Measurements from ENCODE around the gene SLC7A10.
"Not testable (repeated sequence)": the region's sequence is repeated elsewhere in the genome, so short reads cannot be mapped to it uniquely, and the experiment has no call there.

Gene SLC7A10

GRCh38 chr19:33236696-33237390 is 11.2 kb upstream of the SLC7A10 start:
- DNase-seq = no peak

- DNase-seq = no peak
These were observed 10.3 kb upstream of the SLC7A10 start for GRCh38 chr19:33235996-33236350.

DNA sequence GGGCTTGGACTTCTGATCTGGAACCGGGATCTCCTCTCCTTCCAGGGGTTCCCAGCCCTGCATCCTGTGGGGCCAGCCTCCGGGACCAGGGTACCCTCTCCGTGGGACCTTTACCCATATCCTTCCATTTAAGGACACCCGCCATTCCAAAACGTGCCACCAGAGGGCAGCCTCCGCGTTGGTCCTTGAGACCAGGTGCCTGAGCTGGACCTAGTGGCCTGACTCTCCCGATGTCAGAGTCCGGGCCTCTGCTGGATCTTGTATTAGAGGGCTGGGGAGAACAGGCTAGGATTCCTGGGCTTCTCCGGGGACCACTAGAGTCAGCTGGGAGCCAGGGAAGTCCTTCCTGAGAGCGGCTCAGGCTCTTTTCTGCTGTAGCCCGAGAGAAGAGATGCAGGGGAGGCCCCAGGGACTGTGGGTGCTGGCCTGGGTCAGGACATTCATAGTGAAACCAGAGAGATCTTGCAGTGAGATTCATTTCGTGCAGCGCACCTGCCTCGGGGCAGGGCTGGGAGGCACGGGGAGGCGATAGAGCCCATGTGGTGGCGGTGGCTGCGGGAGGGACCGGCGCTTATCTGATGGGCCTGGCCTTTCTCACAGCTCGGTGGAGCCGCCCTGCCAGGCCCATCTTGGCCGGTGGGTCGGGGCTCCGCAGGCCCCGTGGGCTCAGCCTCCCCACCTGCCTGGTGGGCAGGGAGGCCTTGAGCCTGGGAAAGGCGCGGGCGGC is 9.8 kb upstream of the SLC7A10 start:
- peak; percentile 63 for DNase-seq

DNA sequence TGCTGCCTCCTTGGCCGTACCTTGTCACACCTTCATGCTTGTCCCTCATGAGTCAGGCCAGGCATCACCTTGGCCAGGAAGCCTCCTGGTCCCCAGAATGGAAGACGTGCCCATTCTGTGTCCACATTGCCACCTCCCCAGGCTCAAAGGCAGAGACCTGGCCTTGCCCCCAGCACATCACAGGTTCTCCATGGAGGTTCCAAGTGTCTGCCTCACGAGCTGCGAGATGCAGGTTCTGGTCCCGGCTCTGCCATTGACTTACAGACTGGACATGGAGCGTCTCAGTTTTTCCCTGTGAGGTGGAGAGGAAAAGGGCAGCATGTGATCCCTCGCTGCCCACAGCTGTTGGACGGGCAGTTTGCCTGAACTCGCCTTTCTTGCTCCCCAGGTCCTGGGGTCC is 9.1 kb upstream of the SLC7A10 start:
- no peak for DNase-seq

DNA sequence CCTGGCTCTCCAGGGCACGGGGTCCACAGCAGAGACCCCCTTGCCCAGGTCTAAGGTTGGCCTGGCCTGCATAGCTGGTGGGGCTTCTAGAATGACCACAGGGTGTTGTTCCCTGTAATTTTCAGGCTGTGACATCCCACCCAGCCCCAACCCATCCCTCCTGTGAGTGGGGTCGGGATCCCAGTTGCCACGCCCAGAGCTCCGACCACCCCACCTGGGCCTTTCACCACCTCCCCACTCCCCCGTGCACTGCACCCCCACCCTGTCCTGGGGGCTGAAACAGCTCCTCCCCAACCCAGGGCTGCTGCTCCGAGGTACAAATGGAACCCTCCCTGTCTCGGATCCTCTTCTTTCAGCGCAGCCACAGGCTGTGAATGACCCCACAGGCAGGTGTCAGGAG is 8.4 kb upstream of the SLC7A10 start:
- no peak for DNase-seq

DNA sequence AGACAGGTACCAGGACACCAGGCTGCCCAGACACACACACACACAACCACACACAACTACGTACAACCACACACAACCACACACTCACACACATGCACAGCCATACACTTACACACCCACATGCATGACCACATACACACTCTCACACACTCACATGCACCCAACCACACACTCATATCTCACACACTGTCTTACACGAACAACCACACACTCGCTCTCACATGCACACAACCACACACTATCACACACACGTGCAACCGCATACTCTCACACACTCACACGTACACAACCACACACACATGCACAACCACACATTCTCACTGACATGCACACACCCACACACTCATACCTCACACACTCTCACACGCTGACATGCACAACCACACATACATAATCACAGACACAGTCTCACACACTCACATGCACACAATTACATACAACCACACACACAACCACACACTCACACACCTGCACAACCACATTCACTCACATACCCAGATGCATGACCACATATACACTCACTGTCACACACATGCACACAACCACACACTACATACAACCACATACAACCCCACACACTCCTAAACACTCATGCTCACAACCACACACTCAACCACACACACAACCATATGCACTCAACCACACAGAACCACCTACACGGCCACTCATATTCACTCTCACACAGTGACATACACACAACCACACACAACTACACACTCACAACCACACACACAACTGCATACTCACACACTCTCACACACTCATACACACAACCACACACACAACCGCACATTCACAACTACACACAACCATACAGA is 7.6 kb upstream of the SLC7A10 start:
- no peak for DNase-seq

DNA sequence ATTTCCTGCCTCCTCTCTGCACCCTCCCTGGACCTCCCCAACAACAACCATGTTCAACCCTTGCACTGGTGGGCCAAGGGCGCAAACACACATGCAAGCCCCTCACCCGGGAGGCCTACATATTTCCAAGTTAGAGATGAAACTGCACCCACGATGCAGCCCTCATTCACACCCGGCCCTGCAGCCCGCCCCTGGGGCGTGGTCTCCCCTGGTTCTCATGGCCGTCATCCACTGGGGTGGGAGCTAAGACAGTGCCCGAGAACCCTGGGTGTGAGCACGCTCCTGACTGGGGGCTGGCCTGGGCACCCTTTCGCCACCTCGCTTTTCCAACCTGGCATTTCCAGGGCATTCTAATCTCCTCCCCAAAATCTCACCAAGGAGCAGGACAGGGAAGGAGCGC is 7.0 kb upstream of the SLC7A10 start:
- no peak for DNase-seq

GRCh38 chr19:33231511-33231910 is 5.9 kb upstream of the SLC7A10 start:
- DNase-seq = no peak

DNA sequence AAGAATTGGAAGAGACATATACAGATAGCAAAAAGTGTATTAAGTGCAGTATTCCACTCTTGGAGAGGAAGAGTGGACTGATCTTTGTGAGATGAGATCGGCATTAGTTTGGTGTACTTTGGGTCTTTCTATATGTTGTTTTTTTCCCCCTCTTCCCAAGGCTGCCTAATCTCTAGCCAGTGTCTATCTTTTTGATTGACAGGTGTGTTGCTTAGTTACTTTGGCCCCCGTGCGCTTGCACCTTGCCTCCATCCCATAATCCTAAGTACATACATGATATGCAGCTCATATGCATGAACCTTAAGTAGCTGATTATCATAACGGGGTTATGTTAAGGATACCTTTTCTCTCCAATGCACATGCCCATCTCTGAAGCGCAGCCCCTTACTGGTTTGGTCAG is 4.3 kb upstream of the SLC7A10 start:
- no peak for DNase-seq

- DNase-seq = no peak
These were observed 2.4 kb upstream of the SLC7A10 start for GRCh38 chr19:33227870-33228599.

GRCh38 chr19:33227242-33227650 is 1.6 kb upstream of the SLC7A10 start:
- DNase-seq = peak; percentile 46

- DNase-seq = no peak
These were observed 1.0 kb upstream of the SLC7A10 start for GRCh38 chr19:33226550-33227241.

DNA sequence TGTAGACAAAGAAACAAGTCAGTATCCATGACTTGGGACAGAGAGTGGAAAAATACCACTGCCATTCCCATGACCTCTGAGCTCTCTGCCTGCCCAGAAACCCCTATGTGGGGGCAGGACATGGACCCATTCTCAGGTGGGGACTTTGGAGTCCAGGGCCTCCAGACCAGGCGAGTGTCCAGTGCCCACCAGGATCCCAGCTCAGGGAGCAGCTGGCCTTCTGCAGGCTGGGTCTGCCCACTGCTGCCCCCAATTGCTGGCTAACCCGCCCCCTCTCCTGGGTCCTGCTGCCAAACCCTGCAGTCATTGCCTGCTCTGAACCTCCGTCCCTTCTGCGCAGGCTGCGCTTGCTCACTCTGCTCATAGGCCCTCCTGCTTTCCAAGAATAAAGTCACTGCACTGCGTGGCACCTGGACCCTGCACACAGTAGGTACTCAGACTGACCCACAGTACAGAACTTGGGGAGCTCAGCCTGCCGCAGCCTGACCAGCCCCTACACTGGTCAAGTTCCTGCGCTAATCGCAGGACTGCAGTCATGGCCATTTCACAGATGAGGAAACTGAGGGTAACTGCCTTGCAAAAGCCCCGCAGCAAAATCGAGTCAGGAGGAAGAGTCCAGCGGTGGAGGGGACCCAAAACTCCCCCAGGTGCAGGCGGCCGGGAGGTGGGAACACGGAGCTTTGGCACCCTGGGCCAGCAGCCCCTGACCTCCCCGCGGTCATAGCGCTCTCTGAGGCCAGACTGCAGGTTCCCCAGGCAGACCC is 774 bp downstream of the SLC7A10 start:
- DNase-seq = no peak

DNA sequence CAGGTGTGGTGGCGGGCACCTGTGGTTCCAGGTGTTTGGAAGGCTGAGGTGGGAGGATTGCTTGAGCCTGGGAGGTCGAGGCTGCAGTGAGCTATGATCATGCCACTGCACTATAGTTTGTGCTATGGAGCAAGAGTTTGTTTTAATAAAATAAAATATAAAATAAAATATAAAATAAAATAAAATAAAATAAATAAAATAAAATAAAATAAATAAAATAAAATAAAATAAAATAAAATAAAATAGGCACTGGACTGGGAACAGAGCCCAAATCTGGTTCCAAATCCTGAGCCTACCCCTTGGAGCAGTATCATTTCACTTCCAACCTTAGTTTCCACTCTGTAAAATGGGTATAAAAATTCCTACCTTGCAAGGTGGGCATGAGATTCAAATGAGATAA is 3.4 kb downstream of the SLC7A10 start:
- not testable (repeated sequence) for DNase-seq

GRCh38 chr19:33221638-33222037 is 4.0 kb downstream of the SLC7A10 start:
- no peak for DNase-seq

GRCh38 chr19:33220735-33221134 is 4.9 kb downstream of the SLC7A10 start:
- DNase-seq = no peak

- DNase-seq = no peak
These were observed 5.5 kb downstream of the SLC7A10 start for GRCh38 chr19:33220115-33220514.

- no peak for DNase-seq
These were observed 6.3 kb downstream of the SLC7A10 start for GRCh38 chr19:33219261-33219815.

GRCh38 chr19:33217881-33218280 is 7.8 kb downstream of the SLC7A10 start:
- DNase-seq = no peak

DNA sequence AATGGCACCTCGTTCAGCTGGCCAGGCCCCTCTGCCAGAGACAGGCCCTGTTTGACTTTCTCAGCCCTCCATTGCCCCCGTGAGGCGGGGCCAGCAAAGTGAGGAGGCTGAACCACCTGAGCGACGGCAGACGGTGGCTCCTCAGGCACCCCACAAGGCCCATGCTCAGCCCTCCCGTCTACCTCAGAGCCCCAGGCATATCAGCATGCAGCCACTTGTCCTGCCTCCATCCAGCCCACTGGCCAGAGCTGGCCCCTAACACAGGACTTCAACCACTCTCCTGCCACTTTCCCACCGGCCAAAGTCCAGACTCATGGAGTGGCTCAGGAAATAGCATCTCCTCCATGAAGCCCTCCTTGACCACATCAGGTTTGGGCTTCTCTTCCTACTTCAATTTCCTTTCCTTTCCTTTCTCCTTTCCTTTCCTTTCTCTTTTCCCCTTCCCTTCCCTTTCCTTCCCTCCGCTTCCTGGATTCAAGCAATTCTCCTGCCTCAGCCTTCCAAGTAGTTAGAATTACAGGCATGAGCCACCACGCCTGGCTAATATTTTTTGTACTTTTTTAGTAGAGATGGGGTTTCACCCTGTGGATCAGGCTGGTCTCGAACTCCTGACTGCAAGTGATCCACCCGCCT is 9.3 kb downstream of the SLC7A10 start:
- no peak for DNase-seq

Measured in fibroblast of upper back skin (primary cell).